ENCODE measurements around the gene EFTUD2.

Gene EFTUD2

DNA sequence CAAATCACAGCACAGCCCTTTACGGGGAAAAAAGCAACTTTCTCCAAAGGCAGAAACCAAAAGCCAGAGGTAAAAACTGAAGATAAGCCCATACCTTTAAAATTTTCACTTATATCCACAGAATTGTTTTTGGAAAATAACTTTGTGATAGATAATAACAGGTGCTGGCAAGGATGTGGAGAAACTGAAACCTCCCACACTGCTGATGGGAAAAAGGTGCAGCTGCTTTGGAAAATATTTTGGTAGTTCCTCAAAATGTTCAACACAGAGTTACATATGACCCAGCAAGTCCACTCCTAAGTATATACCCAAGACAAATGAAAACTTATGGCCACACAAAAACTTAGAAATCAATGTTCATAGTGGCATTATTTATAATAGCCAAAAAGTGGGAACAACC is 12.2 kb downstream of the EFTUD2 start:
- DNase-seq: no peak

DNA sequence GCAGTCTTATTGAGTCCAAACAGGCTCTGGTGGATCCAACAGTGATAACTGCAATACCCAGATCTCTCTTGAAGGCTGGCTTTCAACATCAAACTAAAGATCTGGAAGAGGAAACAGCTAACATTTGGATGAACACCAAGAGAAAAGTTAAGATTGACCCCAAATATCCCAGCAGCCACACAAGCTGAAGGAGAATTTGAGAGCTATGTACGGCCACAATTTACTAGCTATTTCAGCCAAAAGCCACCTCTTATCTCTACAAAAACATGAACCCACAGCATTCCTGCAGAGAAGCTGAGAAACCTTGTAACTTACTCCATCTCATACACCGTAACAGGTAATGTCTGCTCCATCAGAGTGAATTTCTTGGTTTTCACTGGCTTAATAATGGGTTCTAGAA is 14.3 kb downstream of the EFTUD2 start:
- no peak for DNase-seq

DNA sequence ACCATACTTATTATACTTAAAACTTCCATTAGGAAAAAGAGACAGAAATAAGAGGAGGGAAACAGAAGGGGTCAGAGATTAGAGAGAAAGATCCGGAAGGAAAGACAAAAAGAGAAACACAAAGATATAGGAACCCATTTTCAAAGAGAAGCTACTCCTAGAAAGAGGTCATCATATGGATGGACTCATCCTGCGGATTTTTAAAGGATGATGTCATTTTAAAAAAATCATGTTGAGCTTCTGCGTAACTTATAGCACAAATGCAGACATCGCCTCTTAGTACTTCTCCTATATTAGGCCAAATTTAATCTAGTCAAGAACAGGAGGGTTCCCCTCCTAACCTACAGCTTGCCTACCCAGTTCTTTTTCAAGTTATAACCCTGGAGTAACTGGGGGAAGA is 18.1 kb downstream of the EFTUD2 start:
- no peak for DNase-seq

DNA sequence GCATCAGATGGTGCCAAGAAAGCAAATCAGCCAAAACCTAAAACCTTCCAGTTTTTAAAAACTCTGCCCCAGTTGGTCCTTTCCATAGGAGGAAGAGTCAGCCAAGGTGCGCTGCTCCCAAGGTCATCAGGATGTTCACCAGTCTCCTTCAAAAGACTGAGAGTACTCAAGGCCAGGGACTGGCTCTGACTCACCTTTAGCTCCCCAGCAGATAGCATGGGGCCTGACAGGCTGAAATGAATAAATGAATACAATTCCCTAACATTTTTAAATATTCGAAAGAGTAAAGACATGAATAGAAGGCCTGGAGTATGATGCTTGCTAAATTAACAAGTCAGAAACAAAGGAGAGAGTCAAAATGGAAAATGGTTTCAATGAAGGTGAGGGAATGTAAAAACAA is 19.2 kb downstream of the EFTUD2 start:
- DNase-seq: no peak

DNA sequence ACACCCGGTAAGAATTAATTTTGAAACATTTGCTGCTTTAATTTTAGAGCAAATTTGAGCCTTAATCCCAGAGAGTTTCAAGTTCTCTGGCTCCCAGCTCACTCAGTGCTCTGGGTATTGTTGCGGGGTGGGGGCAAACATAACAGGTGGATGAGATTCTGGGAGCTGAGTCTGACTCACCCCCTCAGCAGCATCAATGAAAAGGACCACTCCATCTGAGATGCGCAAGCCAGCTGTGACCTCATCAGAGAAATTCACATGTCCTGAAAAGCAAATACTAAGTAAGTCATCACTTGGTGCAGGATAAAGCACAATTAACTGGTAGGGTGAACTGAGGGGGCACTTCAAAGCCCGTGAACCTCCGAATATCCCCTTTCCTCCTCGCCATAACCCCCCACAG is 19.9 kb downstream of the EFTUD2 start:
- DNase-seq: no peak

DNA sequence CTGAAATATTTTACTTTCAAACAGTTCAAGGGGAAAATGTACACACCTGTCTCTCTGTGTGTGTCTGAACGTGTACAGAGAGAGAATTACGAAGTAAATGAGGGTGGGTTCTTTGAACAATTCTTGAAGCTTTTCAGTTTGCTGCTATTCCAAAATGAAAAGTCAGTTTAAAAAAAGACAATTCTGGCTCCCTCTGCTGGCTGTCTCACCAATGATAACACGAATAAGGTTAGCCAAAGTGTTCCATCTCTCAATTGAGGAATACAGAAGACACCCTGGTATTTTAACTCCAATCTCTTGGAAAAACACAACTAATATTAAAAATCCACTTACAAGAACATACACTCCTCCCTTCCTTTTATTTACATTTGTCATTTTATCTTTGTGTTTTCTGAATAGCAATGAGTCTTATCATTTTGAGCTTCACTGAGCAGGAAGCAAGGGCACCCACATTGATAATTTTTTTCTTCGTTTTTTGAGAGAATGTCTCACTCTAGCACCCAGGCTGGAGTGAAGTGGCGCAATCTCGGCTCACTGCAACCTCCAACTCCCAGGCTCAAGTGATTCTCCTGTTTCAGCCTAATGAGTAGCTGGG is 20.5 kb downstream of the EFTUD2 start:
- peak; percentile 23 for DNase-seq

DNA sequence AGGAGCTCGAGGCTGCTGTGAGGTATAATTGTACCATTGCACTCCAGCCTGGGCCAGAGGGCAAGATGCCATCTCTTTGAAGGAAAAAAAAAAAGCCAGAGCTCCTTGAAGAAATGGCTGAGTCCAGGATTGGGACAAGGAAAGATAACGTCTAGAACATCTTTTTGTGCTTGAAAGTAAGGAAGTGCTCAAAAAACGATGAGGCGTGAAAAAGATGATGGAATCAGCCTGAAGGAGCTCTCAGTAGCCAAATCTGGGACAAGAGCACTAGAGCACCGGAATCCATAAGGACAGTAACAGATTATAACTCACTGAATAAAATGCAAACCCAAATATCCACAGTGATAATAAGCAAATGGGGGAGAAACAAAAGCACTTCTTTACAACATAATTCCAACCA is 22.1 kb downstream of the EFTUD2 start:
- no peak for DNase-seq

DNA sequence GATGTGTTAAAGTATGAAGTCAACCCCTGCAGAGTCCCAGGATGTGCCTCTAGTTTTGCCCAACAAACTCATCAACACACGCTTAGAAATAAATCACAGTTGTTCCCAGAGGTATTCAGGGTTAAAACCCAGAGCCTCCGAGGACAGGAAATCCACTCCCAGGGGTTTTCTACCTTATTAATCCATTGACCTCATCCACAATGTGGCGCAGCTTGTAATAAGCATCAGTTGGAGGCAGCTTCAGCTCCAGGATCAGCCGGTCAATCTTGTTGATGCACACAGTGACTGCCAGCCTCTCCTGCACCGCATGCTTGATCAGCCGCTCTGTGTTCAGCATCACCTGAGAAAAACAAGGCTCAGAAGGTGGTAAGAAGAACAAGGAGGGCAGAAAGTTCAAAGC is 23.5 kb downstream of the EFTUD2 start:
- DNase-seq: no peak

DNA sequence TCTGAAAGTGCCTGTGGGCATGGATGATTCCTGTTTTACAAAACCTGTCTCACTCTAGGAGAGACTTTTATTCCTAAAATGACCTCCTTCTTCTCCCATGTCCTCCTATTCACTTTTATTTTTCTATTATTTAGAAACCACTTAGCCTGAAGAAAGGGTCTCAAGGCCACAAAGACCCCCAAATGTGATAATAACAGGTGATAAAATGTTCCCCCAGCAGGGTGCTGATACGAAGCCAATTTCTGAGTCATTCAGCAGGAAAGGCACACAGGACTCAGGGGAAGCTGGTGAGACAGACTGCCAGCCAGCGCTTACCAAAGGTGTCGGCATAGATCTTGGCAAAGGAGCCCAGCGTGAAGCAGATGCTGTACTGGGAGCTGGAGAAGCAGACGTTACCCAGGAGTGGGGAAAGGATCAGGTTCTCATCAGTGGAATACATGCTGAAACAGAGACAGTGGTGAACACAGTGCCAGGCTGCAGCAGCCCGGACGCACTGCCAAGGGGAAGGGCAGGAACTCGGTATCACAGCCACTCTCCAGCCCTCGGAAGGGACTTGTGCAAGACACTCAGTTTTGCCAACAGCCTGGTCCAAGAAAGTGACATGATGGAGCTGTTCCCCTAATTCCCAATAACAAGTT is 27.0 kb downstream of the EFTUD2 start:
- no peak for DNase-seq

DNA sequence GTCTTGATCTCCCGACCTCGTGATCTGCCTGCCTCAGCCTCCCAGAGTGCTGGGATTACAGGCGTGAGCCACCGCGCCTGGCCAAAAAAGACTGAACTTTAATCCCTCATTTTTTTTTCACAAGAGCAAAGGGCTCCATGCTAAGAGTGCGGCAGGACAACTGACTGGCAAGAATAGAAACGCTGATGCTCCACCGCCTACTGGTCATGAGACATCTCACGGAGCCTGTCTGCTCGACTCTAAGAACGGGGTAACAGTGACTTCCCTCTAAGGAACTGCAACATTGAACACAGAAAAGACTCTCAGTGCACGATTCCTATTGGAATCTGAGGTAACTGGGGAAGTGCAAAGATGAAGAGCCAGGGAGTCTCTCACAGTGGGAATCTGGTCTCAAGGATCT is 27.7 kb downstream of the EFTUD2 start:
- DNase-seq: no peak

DNA sequence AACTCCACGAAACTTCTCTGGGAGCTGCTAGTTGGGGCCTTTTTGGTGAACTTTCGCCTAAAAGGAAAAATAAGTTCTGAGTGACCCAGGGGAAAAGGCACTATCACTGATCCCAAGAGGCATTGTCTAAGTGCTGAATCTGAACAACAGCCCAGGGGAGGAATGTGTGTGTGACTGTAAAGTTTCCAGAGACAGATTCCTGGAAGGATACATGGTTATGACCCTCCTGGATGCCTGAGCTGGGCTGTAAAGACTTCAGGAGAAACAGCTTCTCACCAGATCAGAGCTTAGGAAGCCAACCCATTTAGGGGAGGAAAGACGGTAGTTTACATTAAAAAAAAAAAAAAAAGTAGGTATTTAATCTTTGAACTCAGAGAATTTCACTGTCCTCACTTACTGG is 31.4 kb downstream of the EFTUD2 start:
- DNase-seq: no peak

DNA sequence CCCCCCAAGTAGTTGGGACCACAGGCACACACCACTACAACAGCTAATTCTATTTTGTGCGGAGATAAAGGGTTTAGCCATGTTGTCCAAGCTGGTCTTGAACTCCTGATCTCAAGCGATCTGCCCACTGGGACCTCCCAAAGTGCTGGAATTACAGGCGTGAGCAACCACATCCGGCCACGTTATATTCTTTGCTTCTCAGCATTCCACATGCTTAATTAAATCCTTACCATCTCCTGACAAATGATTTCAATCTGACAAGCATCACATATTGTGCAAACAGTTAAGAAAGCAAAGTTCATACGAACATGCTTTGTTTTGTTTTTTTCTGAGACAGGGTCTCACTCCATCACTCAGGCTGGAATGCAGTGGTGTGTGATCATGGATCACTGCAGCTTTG is 33.3 kb downstream of the EFTUD2 start:
- DNase-seq: no peak

DNA sequence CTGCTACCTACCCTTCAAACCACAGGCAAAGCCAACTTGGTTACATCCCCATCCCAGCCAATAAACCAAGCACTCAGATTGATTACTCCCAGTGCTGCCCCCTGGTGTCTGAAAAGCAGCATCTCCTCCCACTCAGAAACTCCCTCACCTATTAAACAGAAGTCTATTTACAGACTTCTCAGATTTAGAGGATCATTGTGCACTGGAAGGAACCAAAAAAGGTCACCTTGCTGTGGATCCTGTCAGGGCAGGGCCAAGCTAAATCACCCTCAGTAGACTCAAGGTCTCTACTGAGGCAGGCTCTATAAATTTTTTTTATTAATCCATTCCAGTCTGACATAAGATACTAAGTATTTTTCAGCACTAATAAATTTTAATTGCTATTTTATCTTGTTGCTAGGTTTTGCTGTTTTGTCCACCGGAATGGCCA is 34.0 kb downstream of the EFTUD2 start:
- peak; percentile 72 for DNase-seq

DNA sequence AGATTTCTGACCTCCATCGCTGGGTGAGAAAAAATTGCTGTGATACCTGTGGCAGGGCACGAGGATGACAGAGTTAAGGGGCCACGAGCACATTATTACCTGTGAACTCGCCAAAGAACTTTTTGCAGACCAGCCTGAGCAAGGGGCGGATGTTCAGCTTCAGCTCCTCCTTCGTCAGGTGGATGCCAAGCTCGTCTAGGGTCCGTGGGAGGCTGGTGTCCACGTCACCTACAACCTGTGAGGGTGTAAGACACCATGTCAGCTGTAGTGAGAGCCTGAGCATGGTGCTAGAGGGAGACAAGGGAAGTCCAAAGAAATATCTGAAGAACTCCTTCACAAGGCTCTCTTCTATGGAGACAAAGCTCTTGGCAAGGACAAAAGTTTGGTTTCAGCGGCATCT is 34.4 kb downstream of the EFTUD2 start:
- DNase-seq: no peak

DNA sequence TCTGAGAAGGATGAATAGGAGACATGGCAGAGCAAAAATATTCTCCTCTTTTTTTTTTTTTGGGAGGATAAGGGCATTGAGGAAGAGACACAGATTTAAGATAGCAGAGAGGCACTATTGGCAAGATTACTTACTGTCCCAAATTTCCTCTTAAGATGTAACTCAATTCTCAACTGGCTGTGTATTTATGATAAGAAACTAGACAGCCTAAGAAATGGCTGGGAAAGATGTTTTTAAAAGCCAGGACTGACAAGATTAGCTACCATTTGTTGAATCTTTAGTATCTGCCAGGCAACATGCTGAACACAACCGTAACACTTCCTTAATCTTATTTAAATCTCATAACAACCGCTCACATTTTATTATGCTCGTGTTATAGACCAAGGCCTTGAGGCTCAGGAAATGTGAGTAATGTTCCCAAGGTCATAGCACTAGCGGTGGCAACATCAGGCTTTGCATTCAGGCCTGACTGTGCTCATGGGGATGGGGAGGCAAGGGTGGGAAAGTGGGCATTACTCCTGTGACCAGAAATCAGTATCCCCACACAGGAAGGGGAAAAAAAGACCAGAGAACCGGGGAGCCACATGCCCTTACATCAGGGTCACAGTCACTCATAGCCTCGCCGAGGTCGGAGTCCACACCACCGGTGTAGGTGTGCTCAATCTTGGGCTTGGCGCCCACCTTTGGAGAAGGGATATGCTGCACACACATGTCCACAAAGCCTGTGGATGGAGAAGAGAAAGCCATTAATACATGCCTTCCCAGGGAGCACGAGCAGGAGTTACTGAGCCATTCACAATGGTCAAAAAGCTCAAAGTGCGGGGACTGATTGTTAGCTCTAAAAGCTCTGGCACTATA is 36.0 kb downstream of the EFTUD2 start:
- no peak for DNase-seq

DNA sequence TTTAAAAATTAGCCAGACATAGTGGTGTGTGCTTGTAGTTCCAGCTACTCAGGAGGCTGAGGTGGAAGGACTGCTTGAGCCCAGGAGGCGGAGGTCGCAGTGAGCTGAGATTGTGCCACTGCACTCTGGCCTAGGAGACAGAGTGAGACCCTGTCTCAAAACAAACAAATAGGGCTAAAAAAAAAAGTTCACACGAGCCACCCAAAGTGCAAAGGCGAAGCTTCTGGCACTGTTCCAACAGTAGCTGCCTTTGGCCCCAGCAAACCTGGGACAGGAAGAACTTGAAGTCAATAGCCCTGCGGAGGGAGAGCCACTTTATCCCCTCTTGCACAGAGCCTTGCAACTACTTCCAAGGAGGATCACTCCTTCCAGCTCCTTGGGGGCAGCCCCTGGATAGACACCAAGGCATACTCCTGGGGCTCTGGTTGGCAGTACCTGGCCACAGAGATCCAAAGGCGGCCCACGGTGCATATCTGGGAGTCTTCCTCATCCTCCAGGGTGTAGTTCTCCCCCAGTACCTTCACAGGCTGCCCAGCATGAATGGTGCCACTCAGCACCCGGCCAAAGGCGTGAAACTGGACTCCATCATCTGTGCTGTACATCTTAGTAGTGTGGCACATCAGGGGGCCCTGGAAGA is 36.8 kb downstream of the EFTUD2 start:
- DNase-seq: no peak

DNA sequence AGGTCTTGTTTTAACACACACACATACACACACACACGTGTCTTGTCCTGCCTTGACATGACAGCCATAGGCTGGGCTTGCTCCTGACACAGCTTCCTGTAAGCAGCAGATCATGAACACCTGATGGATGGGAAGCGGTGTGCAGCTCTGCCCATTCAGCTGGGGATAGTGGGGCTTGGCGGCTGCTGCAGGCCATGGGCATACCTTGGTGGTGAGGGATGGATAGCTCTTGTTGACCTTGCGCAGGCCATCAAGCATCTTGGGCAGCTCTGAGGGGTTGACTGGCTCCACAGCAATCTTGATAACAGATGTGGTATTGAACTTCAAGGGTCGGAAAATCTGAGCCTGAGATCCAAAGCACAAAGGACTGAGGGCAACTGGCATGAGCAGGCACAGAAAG is 39.5 kb downstream of the EFTUD2 start:
- DNase-seq: no peak

DNA sequence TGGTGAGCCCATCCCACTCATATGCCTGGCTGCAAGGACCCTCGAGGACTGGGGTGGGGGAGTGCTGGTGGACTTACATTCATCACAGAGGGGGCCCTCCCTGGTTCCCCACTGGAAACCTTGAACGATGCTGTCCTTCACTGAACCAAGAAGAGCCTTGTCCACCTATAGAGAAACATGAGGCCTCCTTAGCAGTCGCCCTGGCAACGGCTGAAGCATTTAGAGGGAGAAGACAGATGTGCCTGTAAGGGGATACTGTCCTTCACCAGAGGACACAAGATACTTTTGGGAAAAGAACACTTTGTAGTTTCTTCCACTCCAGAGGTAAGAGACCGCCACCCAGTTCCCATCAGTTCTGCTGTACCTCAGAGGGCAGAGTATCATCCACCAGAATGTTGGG is 45.1 kb downstream of the EFTUD2 start:
- no peak for DNase-seq

DNA sequence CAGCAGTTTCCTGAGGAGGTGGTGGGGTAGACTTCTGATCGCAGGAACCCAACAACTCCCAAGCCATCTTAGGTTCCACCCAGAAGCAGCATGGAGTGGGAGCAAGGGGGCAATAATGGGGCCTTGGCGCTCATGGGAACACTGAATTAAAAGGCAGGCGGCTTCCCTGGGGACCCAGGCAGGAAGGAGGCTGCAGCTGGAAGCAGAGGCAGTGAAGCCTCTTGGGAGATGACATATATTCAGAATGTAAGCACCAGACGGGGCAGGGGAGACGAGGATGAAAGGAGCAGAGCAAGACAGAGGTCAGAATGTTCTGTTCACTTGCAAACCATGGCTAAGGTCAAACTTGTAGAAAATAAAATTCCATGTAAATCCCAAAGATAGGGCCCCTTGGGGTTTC is 48.6 kb downstream of the EFTUD2 start:
- no peak for DNase-seq

DNA sequence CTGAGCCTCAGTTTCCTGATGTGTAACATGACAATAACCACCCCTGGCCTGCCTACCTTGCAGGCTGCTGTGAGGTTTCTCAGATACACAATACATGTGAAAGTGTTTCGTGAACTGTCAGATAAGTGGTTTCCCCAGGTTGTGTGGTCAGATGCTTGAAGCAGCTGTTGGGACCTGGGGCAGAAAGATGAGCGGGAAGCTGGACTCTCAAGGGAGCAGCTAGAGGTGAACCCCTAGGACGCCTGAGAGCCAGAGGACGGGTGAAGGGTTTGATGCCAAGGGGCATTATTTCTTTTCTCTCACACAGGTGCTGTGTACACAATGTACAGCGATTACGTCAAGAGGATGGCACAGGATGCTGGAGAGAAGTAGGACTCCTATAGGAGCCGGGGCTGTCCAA is 49.2 kb downstream of the EFTUD2 start:
- DNase-seq: no peak

DNA sequence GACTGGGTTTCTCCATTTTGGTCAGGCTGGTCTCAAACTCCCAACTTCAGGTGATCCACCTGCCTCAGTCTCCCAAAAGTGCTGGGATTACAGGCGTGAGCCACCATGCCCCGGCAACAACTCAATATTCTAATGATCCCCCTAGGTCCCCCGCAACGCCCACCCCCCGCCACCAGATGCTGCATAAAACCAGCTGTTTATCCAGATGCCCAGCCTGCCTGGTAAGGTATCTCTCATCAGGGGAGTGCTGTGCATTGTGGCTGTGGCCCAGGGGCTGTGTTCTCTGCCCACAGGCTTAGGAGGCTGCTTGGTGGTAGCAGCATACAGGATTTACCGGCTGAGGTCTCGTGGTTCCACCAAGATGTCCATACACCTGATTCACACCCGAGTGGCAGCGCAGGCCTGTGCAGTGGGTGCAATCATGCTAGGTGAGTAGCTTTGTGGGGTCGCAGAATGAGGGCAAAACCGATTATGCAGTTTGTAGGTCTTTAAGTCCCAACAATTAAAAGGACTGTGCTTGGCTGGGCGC is 50.2 kb downstream of the EFTUD2 start:
- DNase-seq: no peak

DNA sequence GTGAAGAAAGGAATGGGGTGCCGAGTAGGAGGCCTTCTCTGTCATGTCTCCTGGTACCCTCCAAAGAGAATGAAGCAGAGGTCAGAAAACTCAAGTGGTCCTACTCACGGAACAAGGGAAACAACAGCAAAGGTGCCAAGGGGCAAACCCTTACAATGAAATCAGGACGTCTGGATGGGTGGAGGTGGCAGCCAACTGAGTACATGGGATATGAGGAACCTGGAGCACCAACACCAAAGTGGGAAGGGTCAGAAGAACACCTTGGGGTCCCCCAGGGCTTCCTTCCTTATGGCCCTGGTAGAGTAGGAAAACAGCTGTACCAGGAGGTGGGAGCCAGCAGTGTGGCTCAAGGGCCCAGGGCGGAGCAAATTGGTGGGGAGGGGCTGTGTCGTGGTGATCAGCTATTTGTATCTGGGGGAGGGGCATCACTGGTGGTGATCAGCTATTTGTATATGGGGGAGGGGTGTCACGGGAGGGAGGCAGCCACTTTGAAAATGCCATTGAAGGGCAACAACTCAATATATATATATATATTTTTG is 50.9 kb downstream of the EFTUD2 start:
- DNase-seq: no peak

DNA sequence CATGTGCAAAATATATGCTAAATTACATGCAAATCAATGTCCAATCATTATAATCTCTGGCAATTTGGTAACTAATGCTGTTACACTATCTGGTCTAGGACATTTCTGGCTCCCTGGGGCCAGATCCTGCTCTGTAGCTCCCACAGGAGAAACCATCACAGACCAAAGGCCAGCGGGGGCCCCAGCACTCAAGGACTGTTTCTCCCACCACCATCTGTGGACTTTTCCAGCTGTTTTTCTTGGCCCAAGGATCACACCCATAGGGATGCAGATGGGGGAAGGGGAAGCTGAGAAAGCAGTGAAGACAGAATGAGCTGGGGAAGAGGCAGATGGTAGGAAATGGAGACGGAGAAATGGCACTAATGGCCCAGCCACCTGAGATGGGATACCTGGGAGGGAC is 51.7 kb downstream of the EFTUD2 start, which contains the start of gene HIGD1B:
TSS of gene HIGD1B (plus strand) at position 298 of the 400 bp plus-strand sequence. CDS start 270 bp downstream, outside the sequence.
- DNase-seq: no peak
